Measurements from ENCODE around the gene EFHD1.

The EFHD1 gene

GRCh38 chr2:232633413-232634205 is at the start of gene EFHD1:
TSS of gene EFHD1 (plus strand) at chr2:232633604. CDS start at chr2:232633705, 101 bp downstream.
- peak; percentile 49 for DNase-seq

DNA sequence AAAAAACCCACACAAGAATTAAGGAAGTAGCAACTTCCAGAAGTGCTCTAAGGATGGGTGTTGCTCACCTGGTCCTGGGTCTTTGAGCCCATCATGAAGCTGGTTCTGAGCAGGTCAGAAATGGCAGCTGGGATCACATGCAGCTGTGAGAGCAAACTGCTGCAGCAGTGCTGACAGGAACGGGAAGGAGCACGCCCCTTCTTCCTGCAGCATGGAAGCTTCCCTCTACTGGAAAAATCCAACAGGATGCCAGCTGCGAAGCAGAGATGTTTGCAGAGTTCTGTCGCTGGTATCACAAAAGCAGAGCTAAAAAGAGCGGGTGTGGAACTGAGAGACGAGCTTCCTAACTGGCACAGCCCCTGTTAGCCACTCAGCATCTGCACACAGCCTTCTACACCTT is 49.2 kb upstream of the EFHD1 start:
- DNase-seq: no peak

DNA sequence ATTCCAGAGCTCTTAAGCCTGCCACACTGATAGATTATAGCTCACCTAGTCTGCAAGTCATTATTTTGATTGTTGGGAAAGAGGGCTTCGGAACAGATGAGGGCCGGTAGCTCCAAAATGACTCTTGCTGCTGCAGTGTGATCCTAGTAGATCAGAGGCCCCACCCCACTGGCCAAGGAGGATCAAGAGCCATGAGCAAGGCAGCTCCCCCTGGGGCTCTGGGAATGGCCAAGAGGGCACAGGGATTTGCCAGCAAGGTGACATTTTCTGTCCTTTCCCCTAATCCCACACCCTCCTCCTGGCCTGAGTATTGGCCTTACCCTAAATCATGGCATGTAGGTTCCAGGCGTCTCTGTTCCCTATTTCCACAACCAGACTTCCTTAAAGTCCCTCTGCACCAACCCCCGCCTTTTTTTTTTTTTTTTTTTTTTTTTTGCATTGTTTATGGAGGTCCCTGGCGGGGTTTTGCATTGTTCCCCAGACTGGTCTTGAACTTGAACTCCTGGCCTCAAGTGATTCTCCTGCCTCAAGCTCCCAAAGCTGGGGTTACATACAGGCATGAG is 46.4 kb upstream of the EFHD1 start:
- no peak for DNase-seq

- DNase-seq: no peak
Measured at GRCh38 chr2:232587512-232587911, 45.9 kb upstream of the EFHD1 start.

- DNase-seq: no peak
Measured at GRCh38 chr2:232588031-232588430, 45.4 kb upstream of the EFHD1 start.

DNA sequence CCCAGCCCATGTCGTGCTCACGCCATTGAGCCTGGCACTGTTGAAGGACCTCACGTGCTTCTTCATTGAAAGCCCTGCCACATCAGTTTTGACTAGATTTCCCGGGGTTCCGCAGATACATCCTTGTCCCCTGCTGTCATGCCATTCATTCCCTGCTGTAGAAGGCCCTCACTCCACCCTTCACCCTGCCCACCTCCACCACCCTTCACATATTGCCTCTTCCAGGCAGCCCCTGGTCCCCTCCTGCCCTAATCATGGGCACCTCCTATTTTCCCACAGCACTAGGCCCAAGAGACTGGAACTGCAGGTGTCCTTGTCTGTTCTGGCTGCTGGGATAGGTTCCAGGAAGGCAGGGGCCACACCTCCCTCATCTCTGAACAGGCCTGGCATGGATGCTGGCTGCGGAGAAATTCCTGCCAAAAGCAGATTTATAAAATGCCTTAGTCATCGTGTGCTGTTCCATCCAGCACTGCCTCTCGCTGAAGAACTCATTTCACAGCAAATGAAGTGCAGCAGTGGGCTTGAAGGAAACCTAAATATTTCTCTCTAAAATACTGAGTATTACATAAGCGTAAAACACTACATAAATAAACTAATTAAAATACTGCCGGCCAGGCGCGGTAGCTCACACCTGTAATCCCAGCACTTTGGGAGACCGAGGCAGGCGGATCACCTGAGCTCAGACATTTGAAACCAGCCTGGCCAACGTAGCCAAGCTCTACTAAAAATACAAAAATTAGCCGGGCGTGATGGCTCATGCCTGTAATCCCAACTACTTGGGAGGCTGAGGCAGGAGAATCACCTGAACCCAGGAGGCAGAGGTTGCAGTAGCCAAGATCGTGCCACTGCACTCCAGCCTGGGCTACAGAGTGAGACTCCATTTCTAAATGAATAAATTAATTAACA is 44.5 kb upstream of the EFHD1 start:
- DNase-seq: no peak

GRCh38 chr2:232592772-232593395 is 40.5 kb upstream of the EFHD1 start:
- no peak for DNase-seq

DNA sequence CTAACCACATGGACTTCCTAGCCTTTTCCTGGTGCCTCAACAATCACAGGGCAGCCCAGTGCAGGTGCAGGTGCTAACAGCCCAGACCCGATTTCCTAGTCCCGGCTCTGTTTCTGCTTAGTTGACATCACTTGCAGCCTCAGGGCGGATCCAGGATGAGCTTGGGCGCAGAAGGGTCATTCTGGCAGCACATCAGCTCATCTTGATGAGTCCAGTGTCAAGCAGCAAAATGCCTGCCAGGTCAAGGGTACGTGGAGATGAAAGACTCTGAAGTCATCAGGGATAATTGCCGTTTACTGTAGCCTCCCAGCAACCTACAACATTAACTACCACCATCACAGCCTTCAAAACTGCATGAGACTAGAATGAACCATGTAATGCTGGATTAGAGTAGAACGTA is 39.4 kb upstream of the EFHD1 start:
- DNase-seq: no peak

DNA sequence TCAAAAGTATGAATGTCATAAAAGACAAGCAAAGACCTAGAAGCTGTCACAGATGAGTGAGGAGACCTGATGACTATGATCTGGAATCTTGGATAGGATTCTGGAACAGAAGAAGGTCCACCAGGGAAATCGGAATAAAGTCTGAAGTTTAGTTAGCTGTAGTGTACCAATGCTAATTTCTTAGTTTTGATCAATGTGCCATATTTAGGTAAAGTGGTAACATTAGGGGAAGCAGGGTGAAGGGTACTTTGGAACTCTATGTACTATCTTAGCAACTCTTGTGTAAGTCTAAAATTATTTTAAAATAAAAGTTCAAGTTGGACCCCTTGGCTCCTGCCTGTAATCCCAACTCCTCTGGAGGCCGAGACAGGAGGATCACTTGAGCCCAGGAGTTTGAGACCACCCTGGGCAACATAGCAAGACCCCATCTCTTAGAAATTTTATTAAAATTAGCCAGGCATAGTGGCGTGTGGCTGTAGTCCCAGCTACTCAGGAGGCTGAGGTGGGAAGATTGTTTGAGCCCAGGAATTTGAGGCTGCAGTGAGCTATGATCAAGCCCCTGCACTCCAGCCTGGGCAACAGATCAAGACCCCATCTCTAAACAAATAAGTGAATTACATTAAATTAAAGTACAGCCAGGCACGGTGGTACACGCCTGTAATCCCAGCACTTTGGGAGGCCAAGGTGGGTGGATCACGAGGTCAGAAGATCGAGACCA is 35.9 kb upstream of the EFHD1 start:
- no peak for DNase-seq

- DNase-seq: no peak
Measured at GRCh38 chr2:232598293-232598692, 35.1 kb upstream of the EFHD1 start.

DNA sequence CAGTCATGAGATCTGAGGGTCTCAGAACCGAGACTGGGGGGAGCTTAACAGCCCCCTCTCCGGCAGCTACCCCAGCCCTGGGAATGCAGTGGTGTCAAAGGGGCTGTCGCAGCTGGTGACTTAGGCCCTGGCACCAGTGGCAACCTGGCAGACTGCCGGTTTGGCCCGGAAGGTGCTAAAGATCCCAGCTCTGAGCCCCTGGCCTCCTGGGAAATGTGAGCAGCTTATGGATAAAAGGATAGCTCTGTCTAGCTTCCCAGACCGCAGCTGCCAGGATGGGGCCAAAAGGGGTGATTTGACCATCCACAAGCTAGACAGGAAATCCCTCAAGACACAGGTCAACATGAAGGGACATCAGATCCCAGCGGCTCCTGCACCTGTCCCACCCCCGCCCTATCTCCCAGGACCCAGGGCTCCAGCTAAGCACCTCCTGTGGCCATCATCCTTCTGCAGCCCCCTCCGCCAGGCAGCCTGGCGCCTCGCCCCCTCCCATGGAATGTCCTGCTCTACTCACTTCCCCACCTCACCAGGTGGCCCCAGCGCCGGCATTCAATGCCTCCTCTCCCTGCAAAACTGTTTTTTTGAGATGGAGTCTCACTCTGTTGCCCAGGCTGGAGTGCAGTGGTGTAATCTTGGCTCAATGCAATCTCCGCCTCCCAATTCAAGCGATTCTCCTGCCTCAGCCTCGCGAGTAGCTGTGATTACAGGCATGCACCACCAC is 33.2 kb upstream of the EFHD1 start:
- DNase-seq: no peak

- DNase-seq: no peak
Measured at GRCh38 chr2:232603283-232603682, 30.1 kb upstream of the EFHD1 start.

GRCh38 chr2:232604535-232604934 is 28.9 kb upstream of the EFHD1 start:
- DNase-seq: no peak

DNA sequence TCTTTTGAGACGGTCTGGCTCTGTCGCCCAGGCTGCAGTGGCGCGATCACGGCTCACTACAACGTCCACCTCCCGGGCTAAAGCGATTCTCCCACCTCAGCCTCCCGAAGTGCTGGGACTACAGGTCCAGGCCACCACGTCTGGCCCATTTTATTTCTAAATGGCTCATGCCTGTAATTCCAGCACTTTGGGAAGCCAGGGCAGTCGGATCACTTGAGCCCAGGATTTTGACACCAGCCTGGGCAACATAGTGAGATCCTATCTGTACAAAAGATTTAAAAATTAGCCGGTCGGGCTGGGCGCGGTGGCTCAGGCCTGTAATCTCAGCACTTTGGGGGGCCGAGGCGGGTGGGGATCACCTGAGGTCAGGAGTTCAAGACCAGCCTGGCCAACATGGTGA is 26.4 kb upstream of the EFHD1 start:
- no peak for DNase-seq

DNA sequence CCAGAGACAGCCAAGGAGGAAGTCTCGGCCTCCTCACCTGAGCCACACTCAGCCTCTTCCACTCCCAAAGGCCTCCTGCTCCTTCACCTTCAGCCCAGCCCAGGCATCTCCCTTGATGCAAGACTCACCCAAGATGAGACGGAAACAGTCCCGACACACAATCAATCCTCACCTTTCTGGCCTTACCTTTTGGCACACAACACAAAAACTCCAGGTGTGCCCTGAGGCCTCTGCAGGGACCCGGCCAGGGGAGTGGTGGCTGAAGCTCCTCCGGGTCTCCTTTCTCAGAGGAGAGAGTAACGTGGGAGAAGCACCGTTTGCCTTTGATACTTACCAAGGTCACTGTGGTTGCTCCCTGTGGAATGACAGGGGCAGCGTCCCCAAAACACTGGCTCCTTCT is 23.8 kb upstream of the EFHD1 start:
- DNase-seq: no peak

DNA sequence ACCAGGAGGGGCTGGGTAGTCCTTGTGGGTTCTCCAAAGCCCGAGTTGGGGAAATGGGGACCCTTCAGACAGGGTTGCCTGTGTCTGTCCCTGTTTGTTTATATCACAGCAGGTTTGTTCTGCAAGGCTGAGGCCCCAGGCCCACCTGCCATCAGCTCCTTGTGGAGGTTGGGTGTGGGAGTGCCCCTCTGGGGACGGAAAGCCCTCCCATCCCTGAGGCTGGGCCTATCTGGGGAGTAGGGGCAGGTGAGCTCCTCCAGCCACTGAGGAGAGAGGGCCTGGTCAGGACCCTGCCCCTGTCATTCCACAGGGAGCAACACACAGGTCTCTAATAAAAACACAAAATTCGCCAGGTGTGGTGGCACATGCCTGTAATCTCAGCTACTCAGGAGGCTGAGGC is 23.3 kb upstream of the EFHD1 start:
- no peak for DNase-seq

DNA sequence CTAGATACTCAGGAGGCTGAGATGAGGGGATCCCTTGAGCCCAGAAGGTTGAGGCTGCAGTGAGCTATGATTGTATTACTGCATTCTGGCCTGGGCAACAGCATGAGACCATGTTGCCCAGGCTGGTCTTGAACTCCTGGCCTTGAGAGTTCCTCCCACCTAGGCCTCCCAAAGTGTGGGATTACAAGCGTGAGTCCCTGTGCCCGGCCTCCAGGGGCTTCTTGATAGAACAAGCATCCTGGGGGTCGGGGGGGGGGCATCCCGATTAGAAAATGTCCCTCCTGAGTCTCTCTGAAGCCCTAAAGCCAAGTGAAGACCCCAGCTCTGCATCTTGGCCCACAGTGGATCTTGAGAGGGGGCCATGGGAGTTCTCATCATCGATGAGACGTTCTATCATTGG is 22.3 kb upstream of the EFHD1 start:
- no peak for DNase-seq

DNA sequence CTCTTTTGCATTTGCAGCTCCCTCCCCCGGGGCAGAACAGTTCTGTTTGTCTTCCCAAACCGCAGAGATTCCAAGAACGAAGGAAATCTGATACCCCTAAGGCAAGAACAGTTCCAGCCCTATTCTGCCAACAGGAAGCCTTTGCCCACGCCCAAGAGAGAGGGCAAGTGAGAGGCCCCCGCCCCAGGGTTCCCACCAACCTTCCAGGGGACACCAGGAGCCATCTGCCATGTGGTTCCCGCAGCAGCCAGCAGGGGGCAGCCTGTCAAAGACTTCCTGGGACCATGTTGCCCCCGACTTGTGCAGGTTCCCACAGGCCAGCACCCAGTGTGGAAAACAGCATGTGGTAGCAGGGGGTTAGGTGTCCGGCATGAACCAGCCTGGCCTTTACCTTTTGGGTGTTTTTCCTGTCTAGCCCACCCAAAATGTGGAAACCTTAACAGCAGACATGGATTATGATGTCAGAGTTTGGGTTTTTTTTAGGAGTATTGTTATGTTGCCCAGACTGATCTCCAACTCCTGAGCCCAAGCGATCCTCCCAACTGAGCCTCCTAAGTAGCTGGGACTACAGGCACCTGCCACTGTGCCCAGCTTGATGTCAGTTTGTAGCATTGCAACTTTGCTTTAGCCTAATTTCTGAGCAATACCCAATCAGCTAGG is 21.7 kb upstream of the EFHD1 start:
- DNase-seq: peak; percentile 70

GRCh38 chr2:232613538-232614134 is 19.8 kb upstream of the EFHD1 start:
- DNase-seq: no peak

- DNase-seq: no peak
Measured at GRCh38 chr2:232615339-232615738, 18.1 kb upstream of the EFHD1 start.

DNA sequence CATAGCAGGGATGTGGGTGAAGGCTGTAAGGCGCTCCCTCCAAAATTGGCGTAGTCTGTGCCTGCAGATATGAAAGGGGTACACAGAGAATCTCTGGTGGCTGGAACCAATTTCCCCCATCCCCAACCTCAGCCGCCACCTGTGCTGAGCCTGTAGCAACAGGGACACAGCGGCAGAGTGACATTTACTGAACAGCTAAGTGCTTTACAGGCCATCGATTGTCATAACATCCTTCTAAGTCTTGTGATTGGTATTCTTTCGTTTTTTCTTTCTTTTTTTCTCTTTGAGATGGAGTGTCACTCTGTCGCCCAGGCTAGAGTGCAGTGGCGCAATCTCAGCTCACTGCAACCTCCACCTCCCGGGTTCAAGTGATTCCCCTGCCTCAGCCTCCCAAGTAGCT is 12.2 kb upstream of the EFHD1 start:
- no peak for DNase-seq
